ENCODE data around the gene PRRG4. TPM values are rescaled to one million over a fixed set of nuclear protein-coding genes. Genes with fewer than 3 reads are reported as not detected.

The PRRG4 gene
- total and polyA plus RNA-seq, 2 donors (not counting 1 experiment from before 2014, with no cell fraction given), result 0.08 to 0.33 TPM

GRCh38 chr11:32891657-32892354 lies 62.1 kb downstream of the PRRG4 start:
- DNase-seq (ENCODE audit: low read depth in 2 of 2), result peak; percentile 25 to 42
- H3K36me3 ChIP-seq (ENCODE audit: control insufficient read depth, insufficient read depth, low read length), result no peaks in the 10 kb centered on the region

GRCh38 chr11:32892355-32893092 lies 62.8 kb downstream of the PRRG4 start, which contains the start of gene QSER1:
TSS of gene QSER1 (plus strand) at chr11:32892811. CDS start at chr11:32893126, 315 bp downstream.
- peak; percentile 53 to 54 for DNase-seq (ENCODE audit: low read depth in 2 of 2)
- no peak for TF ChIP-seq EZH2 (IDR thresholded peaks at IDR 0.05; ENCODE audit: low read length, missing control alignments)
- TF ChIP-seq CTCF (conservative IDR thresholded peaks at IDR 0.05 in 1 of 2, IDR thresholded peaks at IDR 0.05 in 1 of 2; ENCODE audit: low read depth in 1 of 2, low read length in 2 of 2), result no peak
- H3K9me3 ChIP-seq (ENCODE audit: control insufficient read depth, insufficient read depth, low read depth, low read length), result no peaks in the 10 kb centered on the region
- peak within 1 kb of the TSS; percentile 82 to 96 (median 90) for H3K4me3 ChIP-seq (replicated peaks in 1 of 4; ENCODE audit: control extremely low read depth in 1 of 4, insufficient read depth in 1 of 4, low read depth in 3 of 4, low read length in 4 of 4)
- H3K4me1 ChIP-seq (ENCODE audit: control insufficient read depth, extremely low read depth, insufficient read depth, low read length), result peaks cover 13% of the 10 kb centered on the region
- peak within 1 kb of the TSS; percentile 84 for H3K27ac ChIP-seq (ENCODE audit: insufficient read depth, low read length)
- no peaks in the 10 kb centered on the region for H4K20me1 ChIP-seq (ENCODE audit: control insufficient read depth, extremely low read depth, insufficient read depth, low read length)
- H3K4me2 ChIP-seq (ENCODE audit: extremely low read depth, insufficient read depth, low read length), result peak within 1 kb of the TSS; percentile 93
- peak within 1 kb of the TSS; percentile 14 for H2AFZ ChIP-seq (ENCODE audit: low read length)
- H3K27me3 ChIP-seq (ENCODE audit: control insufficient read depth, insufficient read depth, low read length), result no peaks in the 10 kb centered on the region
- H3K9ac ChIP-seq (ENCODE audit: insufficient read depth, low read length), result peak within 1 kb of the TSS; percentile 83
- no peaks in the 10 kb centered on the region for H3K36me3 ChIP-seq (ENCODE audit: control insufficient read depth, insufficient read depth, low read length)
- H3K79me2 ChIP-seq (ENCODE audit: control insufficient read depth, insufficient read depth, low read length), result peaks cover 40% of the 10 kb centered on the region

More at GRCh38 chr11:32891657-32892354, 62.1 kb downstream of the PRRG4 start:
- TF ChIP-seq CTCF (conservative IDR thresholded peaks at IDR 0.05 in 1 of 2, IDR thresholded peaks at IDR 0.05 in 1 of 2; ENCODE audit: low read depth in 1 of 2, low read length in 2 of 2) (no peak), EZH2 (IDR thresholded peaks at IDR 0.05; ENCODE audit: low read length, missing control alignments) (no peak)
- Histone ChIP-seq H3K4me3 (replicated peaks in 1 of 4; ENCODE audit: control extremely low read depth in 1 of 4, insufficient read depth in 1 of 4, low read depth in 3 of 4, low read length in 4 of 4) (peak overlapping the region; percentile 56 to 91 (median 76)), H3K27ac (ENCODE audit: insufficient read depth, low read length) (peak overlapping the region; percentile 74), H3K27me3 (ENCODE audit: control insufficient read depth, insufficient read depth, low read length) (no peaks in the 10 kb centered on the region), H3K4me1 (ENCODE audit: control insufficient read depth, extremely low read depth, insufficient read depth, low read length) (peaks cover 13% of the 10 kb centered on the region), H4K20me1 (ENCODE audit: control insufficient read depth, extremely low read depth, insufficient read depth, low read length) (no peaks in the 10 kb centered on the region), H3K4me2 (ENCODE audit: extremely low read depth, insufficient read depth, low read length) (peak overlapping the region; percentile 93), H3K9ac (ENCODE audit: insufficient read depth, low read length) (peak overlapping the region; percentile 83), H3K79me2 (ENCODE audit: control insufficient read depth, insufficient read depth, low read length) (peaks cover 32% of the 10 kb centered on the region), H2AFZ (ENCODE audit: low read length) (peak overlapping the region; percentile 14), H3K9me3 (ENCODE audit: control insufficient read depth, insufficient read depth, low read depth, low read length) (no peaks in the 10 kb centered on the region)

- peak overlapping the region; percentile 82 for H3K9ac ChIP-seq (ENCODE audit: insufficient read depth, low read length)
- TF ChIP-seq EZH2 (IDR thresholded peaks at IDR 0.05; ENCODE audit: low read length, missing control alignments) (no peak), CTCF (conservative IDR thresholded peaks at IDR 0.05 in 1 of 2, IDR thresholded peaks at IDR 0.05 in 1 of 2; ENCODE audit: low read depth in 1 of 2, low read length in 2 of 2) (no peak)
- no peaks in the 10 kb centered on the region for H4K20me1 ChIP-seq (ENCODE audit: control insufficient read depth, extremely low read depth, insufficient read depth, low read length)
- no peaks in the 10 kb centered on the region for H3K27me3 ChIP-seq (ENCODE audit: control insufficient read depth, insufficient read depth, low read length)
- peak overlapping the region; percentile 65 to 96 (median 86) for H3K4me3 ChIP-seq (replicated peaks in 1 of 4; ENCODE audit: control extremely low read depth in 1 of 4, insufficient read depth in 1 of 4, low read depth in 3 of 4, low read length in 4 of 4)
- peaks cover 44% of the 10 kb centered on the region for H3K79me2 ChIP-seq (ENCODE audit: control insufficient read depth, insufficient read depth, low read length)
- H3K4me1 ChIP-seq (ENCODE audit: control insufficient read depth, extremely low read depth, insufficient read depth, low read length), result peaks cover 13% of the 10 kb centered on the region
- no peak overlapping the region for H3K4me2 ChIP-seq (ENCODE audit: extremely low read depth, insufficient read depth, low read length)
- DNase-seq (ENCODE audit: low read depth in 2 of 2), result no peak
- no peaks in the 10 kb centered on the region for H3K9me3 ChIP-seq (ENCODE audit: control insufficient read depth, insufficient read depth, low read depth, low read length)
- no peak overlapping the region for H2AFZ ChIP-seq (ENCODE audit: low read length)
- no peak overlapping the region for H3K27ac ChIP-seq (ENCODE audit: insufficient read depth, low read length)
- H3K36me3 ChIP-seq (ENCODE audit: control insufficient read depth, insufficient read depth, low read length), result no peaks in the 10 kb centered on the region
Measured at GRCh38 chr11:32893093-32893342, 63.3 kb downstream of the PRRG4 start.

All from fibroblast of lung (primary cell).